CD4-positive, alpha-beta T cell (primary cell): ENCODE data around the gene JUP. TPM values are rescaled to one million over a fixed set of nuclear protein-coding genes. Genes with fewer than 3 reads are reported as not detected.

Experiments used
- ATAC-seq: fragments of 200-7000 bp; cut with Tn5 transposase; one replicate; pipeline ENCODE4 v1.10.0; 2022; ENCODE audit warnings: mild to moderate bottlenecking; ENCODE audit not compliant: poor library complexity
- CTCF ChIA-PET: fragments of 350-600 bp; sonication (Branson Sonifier 250); formaldehyde crosslinking; loops from one replicate; lab custom pipeline; 2021; ENCODE audit warnings: antibody characterized with exemption, inconsistent platforms; lab: Charles Lee
- POLR2A ChIA-PET: fragments of 350-600 bp; sonication (Branson Sonifier 250); formaldehyde crosslinking; loops from one replicate; lab custom pipeline; 2021; ENCODE audit warnings: antibody characterized with exemption, inconsistent platforms; lab: Charles Lee
- DNase-seq, 14 experiments: peaks; one replicate each; pipeline ENCODE4 v3.0.0-alpha.2; 2013 to 2020; ENCODE audit warnings: mixed read lengths in 2 of 14
- H3K27ac ChIP-seq, 2 donors: one replicate each; pipeline versions ENCODE4 v1.5.1 to v1.7.0; 2013; ENCODE audit warnings: low read length in 2 of 2, low read depth in 1 of 2, mild to moderate bottlenecking in 1 of 2
- H3K27me3 ChIP-seq, 2 experiments: 1 replicate in 1 of 2; 2 replicates in 1 of 2; pipeline versions ENCODE4 v1.6.1 to v1.7.0; 2013; ENCODE audit warnings: low read length in 2 of 2, control low read depth in 1 of 2, mild to moderate bottlenecking in 1 of 2, moderate library complexity in 1 of 2; ENCODE audit not compliant: insufficient read depth in 2 of 2, control insufficient read depth in 1 of 2
- H3K36me3 ChIP-seq: one replicate; pipeline ENCODE4 v1.6.1; 2013; ENCODE audit warnings: low read length, control low read depth; ENCODE audit not compliant: insufficient read depth
- H3K4me1 ChIP-seq: one replicate; pipeline ENCODE4 v1.6.1; 2013; ENCODE audit warnings: low read length, control low read depth; ENCODE audit not compliant: insufficient read depth
- H3K4me3 ChIP-seq: one replicate; pipeline ENCODE4 v1.5.1; 2013; ENCODE audit warnings: mild to moderate bottlenecking, low read length, moderate library complexity
- H3K9me3 ChIP-seq, 2 experiments: 1 replicate in 1 of 2; 2 replicates in 1 of 2; pipeline versions ENCODE4 v1.6.1 to v1.7.0; 2013; ENCODE audit warnings: low read length in 2 of 2, mild to moderate bottlenecking in 2 of 2, control low read depth in 1 of 2, moderate library complexity in 1 of 2; ENCODE audit not compliant: control insufficient read depth in 1 of 2, insufficient read depth in 1 of 2
- H3K27ac Mint-ChIP-seq: one replicate; pipeline ENCODE4 v1.8.0; 2020; ENCODE audit warnings: mixed read lengths
- H3K27me3 Mint-ChIP-seq: one replicate; pipeline ENCODE4 v1.8.0; 2021; ENCODE audit warnings: mixed read lengths
- H3K36me3 Mint-ChIP-seq: one replicate; pipeline ENCODE4 v1.8.0; 2021; ENCODE audit warnings: low read depth, mixed read lengths
- H3K4me1 Mint-ChIP-seq: one replicate; pipeline ENCODE4 v1.8.0; 2021; ENCODE audit warnings: low read depth, mixed read lengths
- H3K4me3 Mint-ChIP-seq: one replicate; pipeline ENCODE4 v1.8.0; 2020; ENCODE audit warnings: mild to moderate bottlenecking, mixed read lengths
- H3K9me3 Mint-ChIP-seq: one replicate; pipeline ENCODE4 v1.8.0; 2020; ENCODE audit warnings: mixed read lengths
- intact Hi-C, 2 experiments: fragments of 100-400 bp; cut with DNase I in 1 of 2; cut with micrococcal nuclease in 1 of 2; formaldehyde crosslinking; loops; one replicate each; pipeline versions ENCODE4 v1.15.1 to v1.9.0; 2023 to 2025; cut with DNase I, micrococcal nuclease
- total RNA-seq, 174 experiments: library from RNA in 2 of 174; stranded (reverse) in 2 of 174; gene quantifications; one replicate each; pipeline ENCODE4 v1.2.3 and lab custom pipeline; 2021 to 2026
- TF ChIP-seq, protein P1 (sequence below): fragments of 200-600 bp; IDR thresholded peaks from one replicate; pipeline ENCODE4 v1.8.0; 2022; ENCODE audit warnings: antibody characterized with exemption, mild to moderate bottlenecking

The JUP gene
- total RNA-seq, 2 experiments from 2014 or later = 0.88 to 1.1 TPM

DNA sequence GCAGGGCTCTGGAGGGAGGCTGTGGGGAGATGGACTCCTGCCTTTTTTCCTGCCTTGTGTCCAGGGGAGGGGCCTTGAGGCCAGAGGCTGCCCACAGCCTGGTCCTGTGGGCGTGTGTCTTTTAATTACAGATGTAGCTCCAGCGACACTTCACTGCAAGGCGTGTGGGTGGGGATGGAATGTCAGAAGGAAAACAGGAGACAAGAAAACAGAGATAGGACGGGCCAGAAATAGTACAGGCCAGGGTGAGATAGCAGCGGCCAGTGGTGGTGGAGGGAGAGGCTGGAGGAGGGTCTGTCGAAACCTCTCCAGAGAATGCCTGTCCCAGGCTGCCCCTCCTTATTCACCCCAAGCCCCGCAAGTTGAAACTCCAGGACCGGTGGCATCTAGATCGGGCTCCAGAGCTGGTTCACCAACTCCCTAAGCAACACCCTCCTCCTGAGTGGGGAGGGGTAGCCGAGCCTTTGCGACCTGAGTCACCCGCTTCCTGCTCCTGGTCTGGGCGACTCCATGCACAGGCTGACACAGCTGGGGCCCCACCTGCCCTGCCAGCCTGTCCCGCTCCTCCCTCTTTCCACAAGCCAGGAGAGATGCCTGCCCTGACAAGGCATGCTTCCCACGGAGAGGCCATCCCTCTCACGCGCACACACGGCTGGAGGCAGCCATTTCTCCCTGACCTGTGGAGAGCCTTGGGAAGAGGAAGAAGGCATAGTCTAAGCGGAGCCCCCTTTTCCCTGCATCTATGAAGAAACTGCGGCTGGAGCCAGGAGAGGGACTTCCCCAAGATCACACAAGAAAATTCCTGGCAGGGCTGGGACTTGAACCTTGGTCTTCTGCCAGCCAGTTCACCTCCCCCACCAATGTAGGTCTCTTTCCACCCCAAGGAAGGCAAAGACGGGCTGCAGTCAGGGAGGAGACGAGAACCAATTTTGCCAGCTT, 6.6 kb upstream of the JUP start:
- Mint-ChIP-seq H3K9me3 (no peaks in the 10 kb centered on the region), H3K27me3 (no peaks in the 10 kb centered on the region), H3K36me3 (no peaks in the 10 kb centered on the region), H3K27ac (no peak overlapping the region), H3K4me1 (peaks cover 20% of the 10 kb centered on the region), H3K4me3 (no peak overlapping the region)
- CTCF ChIA-PET = no interaction called here
- H3K36me3 ChIP-seq = no peaks in the 10 kb centered on the region
- DNase-seq (peak in 1 of 14 experiments; percentile 27), ATAC-seq (no peak)
- no peak overlapping the region for H3K27ac ChIP-seq
- H3K4me1 ChIP-seq = no peaks in the 10 kb centered on the region
- POLR2A ChIA-PET = no interaction called here
- no peaks in the 10 kb centered on the region for H3K9me3 ChIP-seq
- no peak overlapping the region for H3K4me3 ChIP-seq
- intact Hi-C loops = no loop called here
- TF ChIP-seq, protein P1, sequence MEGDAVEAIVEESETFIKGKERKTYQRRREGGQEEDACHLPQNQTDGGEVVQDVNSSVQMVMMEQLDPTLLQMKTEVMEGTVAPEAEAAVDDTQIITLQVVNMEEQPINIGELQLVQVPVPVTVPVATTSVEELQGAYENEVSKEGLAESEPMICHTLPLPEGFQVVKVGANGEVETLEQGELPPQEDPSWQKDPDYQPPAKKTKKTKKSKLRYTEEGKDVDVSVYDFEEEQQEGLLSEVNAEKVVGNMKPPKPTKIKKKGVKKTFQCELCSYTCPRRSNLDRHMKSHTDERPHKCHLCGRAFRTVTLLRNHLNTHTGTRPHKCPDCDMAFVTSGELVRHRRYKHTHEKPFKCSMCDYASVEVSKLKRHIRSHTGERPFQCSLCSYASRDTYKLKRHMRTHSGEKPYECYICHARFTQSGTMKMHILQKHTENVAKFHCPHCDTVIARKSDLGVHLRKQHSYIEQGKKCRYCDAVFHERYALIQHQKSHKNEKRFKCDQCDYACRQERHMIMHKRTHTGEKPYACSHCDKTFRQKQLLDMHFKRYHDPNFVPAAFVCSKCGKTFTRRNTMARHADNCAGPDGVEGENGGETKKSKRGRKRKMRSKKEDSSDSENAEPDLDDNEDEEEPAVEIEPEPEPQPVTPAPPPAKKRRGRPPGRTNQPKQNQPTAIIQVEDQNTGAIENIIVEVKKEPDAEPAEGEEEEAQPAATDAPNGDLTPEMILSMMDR = no peak
- no peaks in the 10 kb centered on the region for H3K27me3 ChIP-seq

DNA sequence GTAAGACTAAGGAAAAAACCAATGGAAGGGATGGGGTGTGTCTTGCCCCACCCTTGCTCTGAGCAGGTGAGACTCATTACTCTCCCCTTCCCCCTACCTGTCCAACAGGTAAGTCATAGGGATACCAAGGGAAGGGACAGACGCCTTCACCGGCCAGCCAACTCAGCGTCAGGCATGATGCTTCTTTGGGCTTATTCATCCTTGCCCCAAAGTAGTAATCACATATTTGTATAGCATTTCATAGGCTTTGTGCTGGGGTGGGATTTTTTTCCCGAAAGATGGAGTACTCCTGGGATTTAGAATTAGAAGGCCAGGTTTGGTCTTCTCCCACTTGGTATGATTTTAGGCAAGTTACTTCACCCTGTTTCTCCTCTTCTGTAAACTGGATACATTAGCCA, 509 bp upstream of the JUP start:
- no peaks in the 10 kb centered on the region for H3K36me3 ChIP-seq
- Mint-ChIP-seq H3K4me3 (peak overlapping the region; percentile 90), H3K36me3 (no peaks in the 10 kb centered on the region), H3K27ac (no peak overlapping the region), H3K9me3 (no peaks in the 10 kb centered on the region), H3K4me1 (peaks cover 37% of the 10 kb centered on the region), H3K27me3 (peaks cover 32% of the 10 kb centered on the region)
- CTCF ChIA-PET = interaction anchor here (2.3 kb wide), 1 partner anchor 15 kb away, joined by 11 read pairs; no protein-coding TSS in a partner anchor
- TF ChIP-seq, protein P1 = no peak
- DNase-seq (no peak), ATAC-seq (no peak)
- H3K9me3 ChIP-seq = peaks cover 0 to 5% of the 10 kb centered on the region in 2 experiments
- intact Hi-C loops = loop anchor here in 1 of 2 experiments (5.0 kb wide), 1 partner anchor 50 kb away; no protein-coding TSS in a partner anchor
- POLR2A ChIA-PET = interaction anchor here (1.0 to 1.9 kb wide), 3 partner anchors 24 to 99 kb away, joined by 3 to 8 read pairs (median 7); partner anchors contain the start of gene EIF1
- H3K4me3 ChIP-seq = no peak overlapping the region
- no peak overlapping the region for H3K27ac ChIP-seq
- peaks cover 22 to 28% of the 10 kb centered on the region in 2 experiments for H3K27me3 ChIP-seq
- H3K4me1 ChIP-seq = peaks cover 24% of the 10 kb centered on the region

DNA sequence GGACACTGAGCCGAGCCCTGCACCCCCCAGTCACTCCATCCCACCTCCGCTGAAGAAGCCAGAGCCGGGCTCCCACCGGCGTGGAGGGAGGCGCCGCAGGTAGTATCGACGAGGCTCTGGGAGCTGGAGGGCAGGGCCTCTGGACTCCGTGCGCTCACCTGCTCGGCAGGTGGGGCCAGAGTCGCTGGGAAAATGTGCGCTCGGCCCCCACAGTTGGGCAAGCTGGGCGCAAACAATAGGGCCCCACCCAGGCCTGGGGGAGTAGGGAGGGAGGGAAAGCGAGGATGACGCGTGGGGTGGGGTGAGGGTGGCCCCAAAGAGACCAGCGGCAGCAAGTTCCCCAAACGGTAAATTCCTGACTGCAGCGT, 668 bp downstream of the JUP start:
- Mint-ChIP-seq H3K4me1 (peaks cover 37% of the 10 kb centered on the region), H3K27ac (no peak overlapping the region), H3K27me3 (peaks cover 39% of the 10 kb centered on the region), H3K4me3 (peak overlapping the region; percentile 82), H3K36me3 (no peaks in the 10 kb centered on the region), H3K9me3 (no peaks in the 10 kb centered on the region)
- Histone ChIP-seq H3K9me3 (peaks cover 0 to 5% of the 10 kb centered on the region in 2 experiments), H3K27ac (no peak overlapping the region), H3K4me1 (peaks cover 24% of the 10 kb centered on the region), H3K36me3 (no peaks in the 10 kb centered on the region), H3K27me3 (peaks cover 22 to 29% of the 10 kb centered on the region in 2 experiments), H3K4me3 (peak overlapping the region; percentile 53)
- intact Hi-C loops = loop anchor here in 1 of 2 experiments (5.0 kb wide), 1 partner anchor 49 kb away; no protein-coding TSS in a partner anchor
- CTCF ChIA-PET = interaction anchor here (0.9 to 2.3 kb wide), 2 partner anchors 16 to 26 kb away, joined by 3 to 11 read pairs; partner anchors contain the start of gene P3H4
- DNase-seq (peak in 2 of 14 experiments; percentile 33 to 62), ATAC-seq (no peak)
- TF ChIP-seq, protein P1 = no peak
- POLR2A ChIA-PET = interaction anchor here (1.7 to 1.9 kb wide), 2 partner anchors 25 to 96 kb away, joined by 7 to 8 read pairs; no protein-coding TSS in a partner anchor
